ENCODE results near the gene DNAAF5.

DNA sequence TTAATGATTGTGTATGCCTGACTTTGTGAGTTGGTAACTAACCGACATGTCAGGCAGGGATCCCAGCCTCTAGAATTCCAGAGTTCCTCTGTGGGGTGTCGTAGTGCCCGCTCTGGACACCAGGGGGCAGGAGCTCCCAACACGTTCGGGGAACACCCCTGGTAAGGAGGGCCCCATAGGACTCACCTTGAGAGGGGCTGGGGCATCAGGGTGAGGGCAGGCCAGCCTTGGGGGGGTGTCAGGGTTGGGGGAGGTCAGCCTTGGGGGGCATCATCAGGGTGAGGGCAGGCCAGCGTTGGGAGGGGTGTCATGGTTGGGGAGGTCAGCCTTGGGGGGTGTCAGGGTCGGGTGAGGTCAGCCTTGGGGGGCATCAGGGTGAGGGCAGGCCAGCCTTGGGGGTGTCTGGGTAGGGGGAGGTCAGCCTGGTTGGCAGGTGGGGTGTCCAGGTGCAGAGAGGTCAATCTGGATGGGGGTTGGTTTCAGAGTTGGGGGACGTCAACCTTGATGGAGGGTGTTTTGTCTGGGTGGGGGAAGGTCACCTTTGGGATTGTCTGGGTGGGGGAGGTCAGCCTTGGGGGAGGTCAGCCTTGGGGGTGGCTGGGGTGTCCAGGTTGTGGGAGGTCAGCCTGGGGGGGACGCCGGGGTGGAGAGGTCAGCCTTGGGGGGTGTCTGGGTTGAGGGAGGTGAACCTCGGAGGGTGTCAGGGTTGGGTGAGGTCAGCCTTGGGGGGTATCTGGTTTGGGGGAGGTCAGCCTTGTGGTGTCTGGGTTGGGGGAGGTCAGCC lies 60.2 kb downstream of the DNAAF5 start:
- TF ChIP-seq, protein P1, sequence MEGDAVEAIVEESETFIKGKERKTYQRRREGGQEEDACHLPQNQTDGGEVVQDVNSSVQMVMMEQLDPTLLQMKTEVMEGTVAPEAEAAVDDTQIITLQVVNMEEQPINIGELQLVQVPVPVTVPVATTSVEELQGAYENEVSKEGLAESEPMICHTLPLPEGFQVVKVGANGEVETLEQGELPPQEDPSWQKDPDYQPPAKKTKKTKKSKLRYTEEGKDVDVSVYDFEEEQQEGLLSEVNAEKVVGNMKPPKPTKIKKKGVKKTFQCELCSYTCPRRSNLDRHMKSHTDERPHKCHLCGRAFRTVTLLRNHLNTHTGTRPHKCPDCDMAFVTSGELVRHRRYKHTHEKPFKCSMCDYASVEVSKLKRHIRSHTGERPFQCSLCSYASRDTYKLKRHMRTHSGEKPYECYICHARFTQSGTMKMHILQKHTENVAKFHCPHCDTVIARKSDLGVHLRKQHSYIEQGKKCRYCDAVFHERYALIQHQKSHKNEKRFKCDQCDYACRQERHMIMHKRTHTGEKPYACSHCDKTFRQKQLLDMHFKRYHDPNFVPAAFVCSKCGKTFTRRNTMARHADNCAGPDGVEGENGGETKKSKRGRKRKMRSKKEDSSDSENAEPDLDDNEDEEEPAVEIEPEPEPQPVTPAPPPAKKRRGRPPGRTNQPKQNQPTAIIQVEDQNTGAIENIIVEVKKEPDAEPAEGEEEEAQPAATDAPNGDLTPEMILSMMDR (IDR thresholded peaks at IDR 0.05): peak in 1 of 3 donors; percentile 64
- TF ChIP-seq POLR2A (IDR thresholded peaks at IDR 0.05): no peak

Measured in lower leg skin (tissue), 3 donors.